NCI-H748 (cell line): ENCODE results near the gene CLEC3B.

Source experiments
- DNase-seq: peaks from one replicate; lab custom pipeline; 2025; ENCODE audit not compliant: unreplicated experiment; lab: John Stamatoyannopoulos, UW

CLEC3B gene

DNA sequence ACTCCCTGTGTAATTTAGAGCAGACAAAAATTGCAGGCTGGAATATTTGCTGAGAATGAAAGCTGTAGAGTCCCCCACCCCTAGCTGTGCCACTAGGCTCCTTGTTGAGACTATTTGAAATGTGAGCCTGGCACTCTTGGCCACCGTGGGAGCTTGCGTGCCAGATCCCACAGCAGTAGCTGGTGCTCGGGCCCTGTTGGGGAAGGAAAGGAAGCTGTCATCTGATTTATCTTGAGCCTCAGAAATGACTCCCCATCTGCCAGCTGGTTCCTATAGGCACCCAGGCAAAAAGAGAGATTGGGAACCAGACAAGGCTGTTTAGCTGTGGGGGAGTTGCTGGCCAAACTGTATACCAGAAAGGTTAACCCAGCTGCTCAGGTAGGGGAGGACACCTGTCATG lies 23.4 kb upstream of the CLEC3B start:
- no peak for DNase-seq

DNA sequence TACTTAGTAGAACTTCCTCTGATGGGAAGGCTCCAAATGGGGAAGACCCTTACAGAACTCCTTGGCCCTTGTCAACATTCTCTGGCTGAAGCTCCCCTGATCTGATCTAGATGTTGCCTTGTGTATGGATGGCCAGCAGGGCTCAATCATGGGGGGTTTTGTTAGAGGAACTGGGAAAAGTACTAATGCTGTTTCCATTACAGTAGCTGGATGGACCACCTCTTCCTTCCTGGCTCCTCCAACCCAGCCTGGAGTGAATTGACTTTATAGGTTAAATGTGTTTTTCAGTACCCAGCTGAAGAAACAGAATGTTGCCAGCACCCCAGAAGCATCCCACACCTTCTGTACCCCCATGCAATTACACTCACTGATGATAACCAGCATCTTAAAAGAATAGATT lies 22.7 kb upstream of the CLEC3B start:
- no peak for DNase-seq

- DNase-seq = no peak
Observed at GRCh38 chr3:45003859-45004258, 22.2 kb upstream of the CLEC3B start.

GRCh38 chr3:45007091-45007490 lies 19.0 kb upstream of the CLEC3B start:
- DNase-seq = no peak

- DNase-seq = no peak
Observed at GRCh38 chr3:45008117-45008516, 18.0 kb upstream of the CLEC3B start.

GRCh38 chr3:45009868-45010267 lies 16.2 kb upstream of the CLEC3B start:
- no peak for DNase-seq

DNA sequence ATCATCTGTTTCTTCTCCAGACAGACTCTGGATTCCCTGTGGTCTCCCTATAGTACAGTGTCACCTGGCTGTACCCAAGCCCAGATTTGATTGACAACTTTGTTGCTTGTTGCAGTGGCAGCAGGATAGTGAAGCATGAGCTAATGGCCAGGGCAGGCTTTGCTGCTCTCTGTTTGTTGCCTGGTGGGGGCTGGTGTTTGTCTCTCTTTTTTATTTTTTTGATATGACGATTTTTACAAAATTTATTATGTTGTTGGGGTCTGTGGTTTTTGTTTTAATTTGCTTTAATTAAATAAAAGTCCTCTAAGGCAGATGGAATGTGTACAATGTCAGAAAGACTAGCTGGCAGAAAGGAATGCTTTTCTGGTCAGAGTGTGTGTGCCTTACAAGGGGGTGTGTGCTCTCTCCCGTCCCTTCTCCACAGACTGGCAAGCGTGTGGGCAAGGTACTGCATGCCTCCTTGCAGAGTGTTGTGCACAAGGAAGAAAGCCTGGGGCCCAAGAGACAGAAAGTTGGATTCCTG lies 15.2 kb upstream of the CLEC3B start:
- DNase-seq = no peak

- DNase-seq = no peak
Observed at GRCh38 chr3:45011756-45012508, 14.2 kb upstream of the CLEC3B start.

- DNase-seq = no peak
Observed at GRCh38 chr3:45012577-45012976, 13.5 kb upstream of the CLEC3B start.

- no peak for DNase-seq
Observed at GRCh38 chr3:45016916-45017315, 9.2 kb upstream of the CLEC3B start.

- no peak for DNase-seq
Observed at GRCh38 chr3:45017821-45018220, 8.3 kb upstream of the CLEC3B start.

DNA sequence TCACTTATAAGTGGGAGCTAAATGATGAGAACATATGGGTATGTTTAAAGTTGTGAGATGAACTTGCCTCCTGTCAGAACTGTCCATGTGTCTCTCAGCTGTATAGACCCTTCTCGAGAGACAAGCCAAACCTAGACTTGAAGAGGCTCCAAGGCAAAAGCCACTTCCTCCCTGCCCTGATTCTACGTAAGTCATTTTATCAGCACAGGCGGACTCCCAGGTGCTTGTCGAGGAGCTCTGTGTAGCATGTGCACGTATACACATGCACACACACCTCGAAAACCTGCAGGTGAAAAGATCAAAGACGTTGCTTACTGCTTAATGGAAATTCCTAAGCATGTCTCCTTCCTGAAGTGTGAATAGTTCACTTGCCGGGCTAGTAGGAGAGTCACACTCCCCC lies 5.6 kb upstream of the CLEC3B start:
- DNase-seq = no peak

DNA sequence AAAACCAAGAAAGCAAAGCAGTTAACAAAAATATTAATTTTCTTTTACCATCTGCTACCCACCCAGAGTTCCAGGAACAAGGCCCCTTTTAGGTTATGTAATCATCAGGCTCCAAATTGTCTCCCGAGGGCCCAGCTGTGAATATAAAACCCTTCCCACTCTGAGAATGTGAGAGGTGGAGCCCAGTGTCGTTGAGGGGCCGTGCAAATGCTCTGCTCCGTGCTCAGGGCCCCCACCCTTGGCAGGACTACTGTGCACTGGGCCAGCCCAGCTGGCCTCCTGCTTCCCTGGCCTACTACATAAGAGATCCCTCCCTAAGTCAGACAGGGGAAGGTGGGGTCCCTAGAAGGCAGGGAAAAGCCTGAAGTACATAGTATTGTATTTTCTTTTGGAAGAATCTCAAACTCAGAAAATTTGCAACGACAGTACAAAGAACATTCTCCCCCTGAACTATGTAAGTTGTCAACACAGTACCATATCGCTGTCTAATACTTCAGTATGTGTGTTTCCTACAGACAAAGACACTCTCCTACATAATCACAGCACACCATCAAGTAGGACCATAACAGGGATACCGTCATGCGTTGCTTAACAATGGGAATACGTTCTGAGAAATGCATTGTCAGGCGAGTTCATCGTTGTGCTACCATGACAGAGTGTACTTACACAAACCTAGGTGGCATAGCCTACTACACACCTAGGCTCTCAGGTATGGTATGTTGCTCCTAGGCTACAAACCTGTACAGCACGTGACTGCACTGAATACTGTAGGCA lies 4.4 kb upstream of the CLEC3B start:
- no peak for DNase-seq

GRCh38 chr3:45023675-45024074 lies 2.4 kb upstream of the CLEC3B start:
- no peak for DNase-seq

- no peak for DNase-seq
Observed at GRCh38 chr3:45024542-45025255, 1.4 kb upstream of the CLEC3B start.

DNA sequence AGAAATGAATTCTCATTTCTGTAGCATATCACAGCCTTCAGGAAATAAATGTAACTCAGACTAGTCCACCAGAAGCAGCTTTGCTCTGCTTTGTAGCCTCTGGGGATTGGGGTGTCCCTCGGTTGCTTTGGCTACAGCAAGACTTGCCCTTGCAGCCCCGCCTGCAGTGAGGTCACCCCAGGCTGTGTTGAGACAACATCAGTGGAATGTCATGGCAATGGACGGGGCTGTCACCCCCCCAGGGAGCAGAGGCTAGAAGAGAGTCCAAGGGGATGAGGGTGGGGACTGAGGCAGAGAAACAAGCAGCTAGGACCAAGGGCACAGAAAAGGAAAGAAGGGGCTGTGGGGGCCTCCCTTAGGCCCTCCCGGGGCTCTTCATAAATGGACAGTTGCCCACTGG lies 854 bp downstream of the CLEC3B start:
- no peak for DNase-seq

GRCh38 chr3:45027441-45027840 lies 1.3 kb downstream of the CLEC3B start:
- DNase-seq = no peak

GRCh38 chr3:45029216-45029615 lies 3.1 kb downstream of the CLEC3B start:
- no peak for DNase-seq

- no peak for DNase-seq
Observed at GRCh38 chr3:45029661-45030060, 3.6 kb downstream of the CLEC3B start.

DNA sequence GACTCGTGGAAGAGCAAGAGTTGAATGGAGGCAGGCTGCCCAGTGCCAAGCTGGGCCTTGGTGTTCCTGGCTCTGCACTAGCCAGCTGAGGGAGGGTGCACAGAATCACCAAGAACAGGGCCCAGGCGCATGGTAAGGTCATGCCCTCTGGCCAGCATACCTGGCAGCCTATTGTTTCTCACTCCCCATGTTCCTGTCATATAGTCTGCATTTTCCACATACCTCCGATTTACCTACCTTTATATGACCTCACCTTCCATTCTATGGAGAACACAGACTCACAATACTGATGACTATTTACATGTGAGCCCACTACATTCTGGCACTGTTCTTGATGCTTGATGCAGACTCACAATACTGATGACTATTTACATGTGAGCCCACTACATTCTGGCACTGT lies 5.4 kb downstream of the CLEC3B start:
- no peak for DNase-seq

GRCh38 chr3:45032113-45032512 lies 6.0 kb downstream of the CLEC3B start:
- DNase-seq = no peak

- no peak for DNase-seq
Observed at GRCh38 chr3:45033791-45034190, 7.7 kb downstream of the CLEC3B start.
